ENCODE data around the gene NCOA7.
"Not testable (repeated sequence)": the region's sequence is repeated elsewhere in the genome, so short reads cannot be mapped to it uniquely, and the experiment has no call there.

Gene NCOA7

DNA sequence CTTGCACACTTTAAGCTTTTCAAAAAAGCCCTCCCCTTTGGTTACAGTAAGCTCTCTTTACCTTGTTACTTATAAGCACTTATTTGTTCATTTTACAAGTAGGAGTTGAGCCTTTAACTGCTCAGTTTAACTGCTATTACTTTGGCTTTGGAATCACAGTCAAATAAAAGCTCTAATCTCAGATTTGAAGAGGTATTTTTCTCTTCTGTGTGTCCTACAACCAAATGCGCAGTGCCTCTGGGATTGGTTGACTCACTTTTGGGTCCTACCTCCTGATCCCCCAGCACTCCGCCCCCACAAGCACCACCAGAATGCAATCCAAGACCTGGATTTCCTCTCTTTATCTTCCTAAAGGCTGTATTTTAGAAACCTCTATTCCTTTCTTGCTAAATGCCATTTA lies 2.5 kb downstream of the NCOA7 start:
- DNase-seq: no peak

DNA sequence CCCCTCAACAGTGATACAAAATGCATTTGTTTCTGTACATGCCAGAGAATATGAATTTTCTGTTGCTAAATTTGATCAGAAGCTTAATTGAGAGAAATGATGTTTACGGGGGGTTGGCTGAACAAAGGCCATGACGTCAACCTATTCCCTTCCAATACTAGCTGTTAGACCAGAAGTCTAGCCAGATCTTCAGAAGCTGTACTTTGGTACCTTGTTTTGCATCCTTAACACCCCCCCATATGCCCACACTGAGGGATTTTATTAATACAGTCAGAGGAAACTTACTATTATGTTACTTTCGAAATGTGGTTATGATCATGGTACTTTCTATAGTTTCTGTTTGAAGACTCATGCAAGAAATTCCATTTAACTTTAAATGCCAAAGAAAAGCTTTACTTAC lies 3.1 kb downstream of the NCOA7 start:
- DNase-seq: no peak

DNA sequence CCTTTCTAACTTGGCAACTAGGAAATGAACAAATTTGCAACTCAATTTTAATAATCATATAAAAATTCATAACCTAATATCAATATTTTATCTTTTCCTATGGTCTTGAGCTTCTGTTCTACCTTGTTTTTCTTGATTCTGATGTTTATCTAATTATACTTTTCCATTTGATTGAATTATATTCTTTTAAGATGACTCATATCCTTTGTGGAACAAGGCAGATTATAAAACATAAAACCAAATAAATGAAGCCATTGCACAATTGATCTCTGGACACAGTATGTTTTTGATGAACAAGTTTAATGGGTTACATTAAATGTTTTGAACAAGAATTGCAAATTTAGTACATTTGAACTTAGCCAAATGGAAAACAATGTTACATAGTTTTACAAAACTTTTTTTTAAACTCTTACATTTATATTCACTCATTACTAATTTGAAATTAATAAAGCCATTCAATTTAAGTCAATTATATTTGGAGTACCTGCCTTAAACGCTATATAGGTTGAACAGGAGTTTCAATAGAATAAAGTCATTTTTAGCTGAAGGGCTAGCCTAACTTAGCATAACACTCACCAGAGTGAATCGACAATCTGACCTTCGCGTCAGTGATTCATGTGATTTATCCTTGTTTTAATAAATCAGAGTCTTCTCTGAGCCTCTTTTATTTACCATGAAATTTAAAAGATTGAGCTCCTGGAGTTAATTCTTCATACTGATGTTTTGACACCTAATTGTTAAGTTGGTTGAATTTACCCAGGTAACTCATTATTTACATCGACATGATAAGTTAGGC lies 3.8 kb downstream of the NCOA7 start:
- DNase-seq: no peak

GRCh38 chr6:125795301-125795700 lies 4.5 kb downstream of the NCOA7 start:
- no peak for DNase-seq

GRCh38 chr6:125797120-125797885 lies 6.5 kb downstream of the NCOA7 start:
- DNase-seq: no peak

GRCh38 chr6:125797886-125798444 lies 7.2 kb downstream of the NCOA7 start:
- no peak for DNase-seq

DNA sequence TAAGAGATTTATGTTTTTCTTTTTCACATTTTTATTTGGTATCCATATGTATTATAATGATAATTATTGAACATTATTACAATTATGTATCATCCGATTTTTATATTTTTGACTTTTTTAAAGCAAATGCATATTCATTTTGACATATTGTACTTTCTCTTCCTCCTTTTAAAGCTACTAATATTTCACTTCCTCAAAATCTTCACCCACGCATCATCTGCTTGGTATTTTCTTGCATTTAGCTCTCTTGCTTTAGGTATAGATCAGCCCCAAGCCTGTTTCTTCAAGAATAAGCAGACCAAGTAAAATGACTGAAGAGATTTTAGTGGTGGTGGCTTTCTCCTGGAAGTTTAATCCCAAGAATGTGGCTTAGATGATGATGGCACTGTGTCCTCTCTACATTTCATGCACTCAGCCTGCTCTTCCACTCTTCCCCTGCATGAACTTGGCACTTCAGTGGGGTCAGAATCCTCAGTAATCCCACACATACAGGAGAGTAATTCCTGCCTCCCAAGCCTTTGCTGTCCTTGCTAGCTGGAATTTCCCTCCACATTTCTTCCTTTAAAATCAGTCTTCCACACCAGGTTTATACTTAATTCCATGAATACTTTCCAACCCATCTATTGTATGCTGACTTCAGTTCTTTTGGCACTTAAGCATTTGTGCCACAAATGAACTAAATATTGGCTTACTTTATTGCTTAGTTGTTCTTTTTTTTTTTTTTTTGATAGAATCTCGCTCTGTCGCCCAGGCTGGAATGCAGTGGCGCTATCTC lies 8.2 kb downstream of the NCOA7 start:
- no peak for DNase-seq

- no peak for DNase-seq
Observed at GRCh38 chr6:125802383-125802782, 11.6 kb downstream of the NCOA7 start.

GRCh38 chr6:125802943-125803377 lies 12.2 kb downstream of the NCOA7 start:
- DNase-seq: no peak

- no peak for DNase-seq
Observed at GRCh38 chr6:125804264-125804663, 13.5 kb downstream of the NCOA7 start.

DNA sequence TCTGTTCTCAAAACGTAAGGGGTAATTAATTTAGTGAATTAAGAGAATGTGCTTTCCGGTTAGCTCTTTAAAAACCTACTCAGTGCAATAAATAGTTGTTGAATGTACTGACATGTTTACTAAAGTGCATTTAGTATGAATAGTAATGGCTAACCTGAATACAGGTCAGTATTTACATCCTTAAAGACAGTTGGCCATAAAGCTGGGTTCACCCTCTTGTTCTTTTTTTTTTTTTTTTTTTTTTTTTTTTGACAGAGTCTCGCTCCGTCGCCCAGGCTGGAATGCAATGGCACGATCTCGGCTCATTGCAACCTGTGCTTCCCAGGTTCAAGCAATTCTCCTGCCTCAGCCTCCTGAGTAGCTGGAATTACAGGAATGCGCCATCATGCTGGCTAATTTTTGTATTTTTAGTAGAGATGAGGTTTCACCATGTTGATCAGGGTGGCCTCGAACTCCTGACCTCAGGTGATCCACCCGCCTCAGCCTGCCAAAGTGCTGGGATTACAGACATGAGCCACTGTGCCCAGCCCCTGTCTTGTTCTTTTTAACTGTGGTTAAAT lies 14.2 kb downstream of the NCOA7 start:
- not testable (repeated sequence) for DNase-seq

- no peak for DNase-seq
Observed at GRCh38 chr6:125806813-125807212, 16.1 kb downstream of the NCOA7 start.

- no peak for DNase-seq
Observed at GRCh38 chr6:125807293-125807692, 16.5 kb downstream of the NCOA7 start.

DNA sequence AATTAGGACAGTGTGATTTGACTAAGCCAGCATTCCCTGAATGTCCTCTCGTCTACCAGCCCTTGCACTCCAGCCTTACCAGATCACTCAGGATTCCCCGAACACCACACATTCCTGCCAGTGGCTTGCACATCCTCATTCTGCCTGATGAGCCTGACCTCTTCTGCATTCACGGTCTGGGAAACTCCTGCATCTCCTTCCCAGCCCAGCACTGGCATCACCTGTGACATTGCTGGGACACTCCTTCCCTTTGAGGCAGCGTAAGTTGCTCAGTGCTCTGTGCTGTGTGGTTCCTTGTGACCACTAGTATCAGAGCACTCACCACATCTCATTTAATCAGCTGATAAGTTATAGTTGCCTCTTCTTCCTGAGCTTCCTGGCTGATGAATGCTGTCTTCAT lies 17.3 kb downstream of the NCOA7 start:
- DNase-seq: no peak

- DNase-seq: no peak
Observed at GRCh38 chr6:125808591-125808990, 17.8 kb downstream of the NCOA7 start.

GRCh38 chr6:125809570-125810170 lies 18.9 kb downstream of the NCOA7 start:
- DNase-seq: no peak

GRCh38 chr6:125810445-125810844 lies 19.7 kb downstream of the NCOA7 start:
- DNase-seq: peak; percentile 33

DNA sequence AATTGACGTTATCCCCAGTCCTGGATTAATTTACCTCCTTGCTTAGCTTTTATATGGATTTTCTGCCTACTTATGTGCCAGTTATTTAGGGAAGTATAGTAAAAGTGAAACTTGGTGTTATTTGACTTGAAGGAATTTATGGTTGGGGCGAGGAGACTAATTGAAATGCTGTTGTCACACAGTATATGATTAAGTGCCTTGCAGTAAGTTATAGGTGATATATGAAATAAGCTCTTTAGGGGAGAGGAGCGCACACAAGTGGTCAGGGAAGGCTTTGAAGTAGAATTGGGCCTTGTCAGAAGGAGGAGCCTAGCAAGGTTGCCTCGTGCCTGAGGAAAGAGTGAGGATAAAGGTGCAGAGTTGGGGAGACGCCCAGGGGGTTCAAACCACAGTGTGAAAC lies 20.5 kb downstream of the NCOA7 start:
- DNase-seq: no peak

DNA sequence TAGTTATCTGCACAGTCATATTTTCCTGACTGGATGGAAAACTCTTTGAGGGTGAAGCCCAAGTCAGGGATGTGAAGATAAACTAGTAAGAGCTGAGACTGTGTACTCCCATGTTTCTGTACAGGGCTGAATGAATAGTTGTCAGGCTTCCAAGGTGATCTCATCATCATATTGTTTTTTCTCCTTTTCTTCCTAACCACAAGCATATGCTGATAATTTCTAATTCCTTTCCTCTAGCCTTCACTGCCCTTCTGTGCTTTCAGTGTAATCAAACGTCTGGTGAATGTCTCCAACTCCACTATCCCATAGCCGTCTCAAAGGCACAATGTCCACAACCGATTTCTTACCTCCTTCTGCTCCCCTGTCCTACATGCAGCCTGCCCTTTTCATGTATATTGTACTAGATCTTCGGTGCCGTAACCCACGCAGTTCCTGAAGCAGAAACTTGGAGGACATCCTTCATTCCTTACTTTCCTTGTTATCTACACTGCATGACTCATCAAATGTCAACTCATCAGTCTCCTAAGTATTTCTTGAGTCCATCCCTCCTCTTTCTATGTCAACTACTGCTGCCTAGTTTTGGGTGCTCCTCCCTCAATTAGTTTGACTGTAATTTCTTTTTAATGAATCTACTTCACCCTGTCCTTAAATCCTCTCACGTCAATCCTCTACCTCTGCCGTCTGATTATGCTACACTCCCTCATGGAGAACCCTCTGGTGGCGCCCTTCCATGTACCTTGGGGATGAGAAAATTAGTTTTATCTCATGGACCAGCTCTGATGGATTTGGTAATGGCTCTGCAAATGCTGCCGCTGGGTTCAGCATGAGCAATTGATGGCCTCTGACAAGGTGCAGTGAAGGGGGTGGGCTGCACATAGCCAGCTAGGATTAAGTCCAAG lies 21.9 kb downstream of the NCOA7 start:
- DNase-seq: no peak

DNA sequence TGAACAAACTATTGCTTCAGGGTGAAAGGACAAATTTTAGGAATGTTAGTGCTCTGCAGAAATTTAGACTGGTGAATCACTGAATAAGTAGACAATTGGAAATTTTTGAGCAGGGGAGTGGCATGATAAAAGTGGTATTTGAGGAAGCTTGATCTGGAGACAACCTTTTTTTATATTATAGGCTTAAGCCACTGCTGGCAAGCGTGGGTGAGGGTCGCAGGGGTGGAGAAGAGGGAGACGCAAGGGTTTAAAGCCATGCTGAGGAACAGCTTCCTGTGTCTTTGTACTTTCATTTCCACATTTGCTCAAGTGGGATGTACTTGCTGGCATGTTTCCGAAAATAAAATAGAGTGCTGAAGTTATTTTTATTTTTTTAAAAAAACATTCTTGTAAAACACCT lies 23.7 kb downstream of the NCOA7 start:
- no peak for DNase-seq
